GM13976 (cell line): ENCODE data around the gene SLC22A23.

Experiments
- DNase-seq: peaks from one replicate; pipeline ENCODE4 v3.0.0; 2012; ENCODE audit warnings: low spot score
- in situ Hi-C: fragments of 300-500 bp; cut with MboI; formaldehyde crosslinking; loops from one replicate; pipeline ENCODE4 v1.12.0; 2022; ENCODE audit warnings: low sequenced_read_pairs, mixed read lengths, inconsistent platforms; ENCODE audit not compliant: unreplicated experiment
- TF ChIP-seq, protein P1 (sequence below): IDR thresholded peaks from 2 replicates; pipeline ENCODE4 v1.5.1; 2012; ENCODE audit warnings: borderline replicate concordance, mild to moderate bottlenecking; ENCODE audit not compliant: insufficient read depth; ENCODE audit errors: extremely low read depth, missing control alignments, control extremely low read depth

The SLC22A23 gene

DNA sequence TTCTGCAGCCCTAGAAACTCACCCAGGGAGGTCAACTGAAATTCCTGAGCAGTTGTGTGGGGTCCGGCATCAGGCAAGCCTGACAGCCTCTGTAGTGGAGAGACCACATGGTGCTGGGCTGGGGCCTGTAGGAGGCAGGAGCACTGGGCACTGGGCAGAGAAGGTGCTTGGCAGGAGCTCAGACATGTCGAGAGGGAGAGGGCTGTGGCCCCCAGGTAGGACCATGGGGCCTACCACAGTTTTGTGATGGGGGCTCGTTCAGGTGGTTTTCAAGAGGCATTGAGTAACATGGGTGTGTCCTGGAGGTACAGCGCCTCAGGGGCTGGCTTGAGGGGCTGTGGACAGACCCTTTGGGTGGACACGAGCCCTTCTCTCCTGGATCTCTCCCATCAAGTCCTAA, 15.9 kb downstream of the SLC22A23 start:
- TF ChIP-seq, protein P1, sequence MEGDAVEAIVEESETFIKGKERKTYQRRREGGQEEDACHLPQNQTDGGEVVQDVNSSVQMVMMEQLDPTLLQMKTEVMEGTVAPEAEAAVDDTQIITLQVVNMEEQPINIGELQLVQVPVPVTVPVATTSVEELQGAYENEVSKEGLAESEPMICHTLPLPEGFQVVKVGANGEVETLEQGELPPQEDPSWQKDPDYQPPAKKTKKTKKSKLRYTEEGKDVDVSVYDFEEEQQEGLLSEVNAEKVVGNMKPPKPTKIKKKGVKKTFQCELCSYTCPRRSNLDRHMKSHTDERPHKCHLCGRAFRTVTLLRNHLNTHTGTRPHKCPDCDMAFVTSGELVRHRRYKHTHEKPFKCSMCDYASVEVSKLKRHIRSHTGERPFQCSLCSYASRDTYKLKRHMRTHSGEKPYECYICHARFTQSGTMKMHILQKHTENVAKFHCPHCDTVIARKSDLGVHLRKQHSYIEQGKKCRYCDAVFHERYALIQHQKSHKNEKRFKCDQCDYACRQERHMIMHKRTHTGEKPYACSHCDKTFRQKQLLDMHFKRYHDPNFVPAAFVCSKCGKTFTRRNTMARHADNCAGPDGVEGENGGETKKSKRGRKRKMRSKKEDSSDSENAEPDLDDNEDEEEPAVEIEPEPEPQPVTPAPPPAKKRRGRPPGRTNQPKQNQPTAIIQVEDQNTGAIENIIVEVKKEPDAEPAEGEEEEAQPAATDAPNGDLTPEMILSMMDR, result no peak
- no peak for DNase-seq
- in situ Hi-C loops, result no loop called here

DNA sequence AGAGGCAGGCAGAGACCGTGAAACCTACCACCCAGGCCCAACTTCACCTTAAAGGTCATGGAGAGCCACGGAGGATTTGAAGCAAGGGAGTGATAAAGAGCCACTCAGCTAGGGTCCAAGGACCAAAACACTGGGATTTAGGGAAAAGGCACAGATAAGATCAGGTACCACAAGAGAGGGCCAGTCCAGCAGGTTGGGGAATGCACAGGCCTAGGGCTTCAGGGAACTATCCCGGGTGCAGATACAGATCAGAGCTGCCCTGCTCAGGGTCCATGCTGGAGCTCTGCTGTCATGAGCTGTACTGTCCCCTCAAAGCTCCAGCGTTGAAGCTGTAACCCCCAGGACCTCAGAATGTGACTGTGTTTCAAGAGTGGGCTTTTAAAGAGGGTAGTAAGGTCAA, 16.9 kb downstream of the SLC22A23 start:
- DNase-seq, result no peak
- TF ChIP-seq, protein P1, result no peak
- in situ Hi-C loops, result no loop called here

DNA sequence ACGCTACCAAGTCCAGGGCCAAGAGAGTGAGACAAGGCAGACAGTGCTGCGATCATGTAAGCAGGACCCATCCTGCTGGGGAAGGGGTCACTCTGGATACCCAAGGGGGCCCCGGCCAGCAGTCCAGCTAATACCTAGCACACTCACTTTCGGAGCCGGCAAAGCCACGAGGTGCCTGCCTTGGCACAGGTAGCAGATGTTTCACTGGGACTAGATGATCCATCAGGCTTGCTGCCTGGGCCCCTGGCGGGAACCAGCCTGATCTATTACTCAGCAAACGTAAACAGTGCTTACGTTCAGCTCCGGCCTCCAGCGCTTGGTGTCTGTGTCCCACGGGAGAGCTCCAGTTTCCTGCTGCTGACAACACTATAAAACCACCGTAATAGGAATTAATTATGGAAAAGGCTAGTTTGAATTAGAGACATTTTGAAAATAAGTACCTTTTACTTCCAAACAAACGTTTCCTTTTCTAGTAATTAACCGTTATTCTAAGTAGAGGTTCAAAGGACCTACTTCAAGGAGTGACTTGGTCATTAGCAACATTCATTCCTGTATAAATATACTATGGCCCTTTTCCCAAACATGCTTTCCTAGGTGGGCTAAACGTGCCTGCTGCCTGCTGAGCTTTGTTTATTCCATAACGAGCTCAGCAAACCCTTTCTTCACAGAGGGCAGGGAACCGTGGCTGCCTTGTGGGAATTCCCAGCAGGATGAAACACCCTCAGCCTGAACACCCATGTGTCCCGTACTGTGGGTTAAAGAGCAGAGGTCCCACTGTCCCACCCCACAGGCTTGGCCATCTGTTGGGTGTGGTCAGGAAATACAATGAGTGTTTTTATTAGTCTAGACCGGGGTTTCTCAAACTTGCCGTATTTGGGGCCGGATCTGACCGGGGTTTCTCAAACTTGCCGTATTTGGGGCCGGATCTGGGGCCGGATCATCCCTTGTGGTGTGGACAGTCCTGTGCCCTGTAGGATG, 18.4 kb downstream of the SLC22A23 start:
- TF ChIP-seq, protein P1, result no peak
- DNase-seq, result no peak

DNA sequence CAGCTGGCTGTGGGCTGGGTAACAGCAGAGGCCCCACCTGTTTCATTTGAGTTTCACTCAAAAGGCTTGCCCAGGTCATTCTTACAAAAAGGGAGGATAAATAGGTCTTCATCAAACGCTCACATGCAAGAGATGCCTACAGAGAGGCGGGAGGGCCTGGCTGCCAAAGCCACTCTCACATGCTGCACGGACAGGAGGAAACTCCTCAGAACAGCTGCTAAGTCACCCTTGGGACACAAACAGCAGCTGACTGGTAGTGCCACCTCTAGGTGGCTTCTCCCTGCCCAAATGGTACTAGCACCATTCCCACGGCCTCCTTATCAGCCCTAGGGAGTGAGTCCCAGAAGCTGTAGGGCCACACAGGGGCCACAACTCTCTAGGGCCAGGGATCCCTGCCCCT, 23.8 kb downstream of the SLC22A23 start:
- DNase-seq, result no peak
- in situ Hi-C loops, result no loop called here
- TF ChIP-seq, protein P1, result no peak

More for the DNA sequence above, 18.4 kb downstream of the SLC22A23 start:
- in situ Hi-C loops, result no loop called here

DNA sequence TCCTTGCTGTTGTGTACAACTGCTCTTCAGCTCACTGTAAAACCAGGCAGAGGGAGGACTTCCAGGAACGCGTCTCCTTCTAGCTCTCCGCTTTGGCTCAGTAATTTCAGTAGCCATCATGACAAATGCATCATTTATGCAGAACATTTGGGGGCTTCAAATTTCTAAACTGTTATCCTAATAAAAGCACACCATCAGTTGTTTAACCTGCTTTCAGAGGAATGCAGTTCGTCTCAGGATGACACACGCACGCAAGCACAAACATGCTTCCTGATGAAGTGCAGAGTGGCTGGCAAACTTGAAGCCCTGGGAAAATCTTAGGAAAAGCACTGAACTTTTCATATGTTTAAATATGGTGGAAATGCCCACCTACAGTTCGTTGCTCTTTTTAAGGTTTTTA, 24.4 kb downstream of the SLC22A23 start:
- in situ Hi-C loops, result no loop called here

DNA sequence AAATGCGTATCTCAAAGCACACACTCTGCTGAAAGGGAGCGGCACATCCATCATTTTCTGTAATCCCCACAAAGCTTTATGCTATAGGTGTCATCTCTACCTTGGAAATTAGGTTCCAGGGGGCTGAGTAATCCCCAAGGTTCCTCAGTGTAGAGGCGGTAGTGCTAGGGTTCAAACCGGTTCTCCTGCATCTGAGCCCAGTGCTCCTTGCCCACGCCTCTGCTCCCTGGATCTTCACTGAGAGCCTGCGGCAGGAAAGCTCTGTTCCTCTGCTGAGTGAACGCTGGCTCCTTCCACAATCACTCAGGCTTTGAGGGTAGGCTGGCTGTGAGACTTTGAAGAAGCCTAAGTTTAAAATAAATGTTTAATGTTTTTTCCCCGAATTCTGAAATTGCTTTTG, 24.9 kb downstream of the SLC22A23 start:
- in situ Hi-C loops, result no loop called here
- TF ChIP-seq, protein P1, result no peak
- no peak for DNase-seq

More for the DNA sequence above, 24.4 kb downstream of the SLC22A23 start:
- no peak for DNase-seq
- TF ChIP-seq, protein P1, result no peak
